ENCODE data around the gene ZFPL1.
A peak's percentile ranks its signal among the peaks of the same experiment; 100 is the strongest.

Gene ZFPL1

GRCh38 chr11:65132238-65132987 is 48.4 kb downstream of the ZFPL1 start:
- H3K4me3 ChIP-seq (replicated peaks in 1 of 2; ENCODE audit: low read depth in 2 of 2, low read length in 2 of 2) = peak overlapping the region in 1 of 2 donors; percentile 95
- TF ChIP-seq CTCF (IDR thresholded peaks at IDR 0.05; ENCODE audit: low read depth, low read length) = no peak
- DNase-seq (ENCODE audit: low read depth in 2 of 2) = no peak

DNA sequence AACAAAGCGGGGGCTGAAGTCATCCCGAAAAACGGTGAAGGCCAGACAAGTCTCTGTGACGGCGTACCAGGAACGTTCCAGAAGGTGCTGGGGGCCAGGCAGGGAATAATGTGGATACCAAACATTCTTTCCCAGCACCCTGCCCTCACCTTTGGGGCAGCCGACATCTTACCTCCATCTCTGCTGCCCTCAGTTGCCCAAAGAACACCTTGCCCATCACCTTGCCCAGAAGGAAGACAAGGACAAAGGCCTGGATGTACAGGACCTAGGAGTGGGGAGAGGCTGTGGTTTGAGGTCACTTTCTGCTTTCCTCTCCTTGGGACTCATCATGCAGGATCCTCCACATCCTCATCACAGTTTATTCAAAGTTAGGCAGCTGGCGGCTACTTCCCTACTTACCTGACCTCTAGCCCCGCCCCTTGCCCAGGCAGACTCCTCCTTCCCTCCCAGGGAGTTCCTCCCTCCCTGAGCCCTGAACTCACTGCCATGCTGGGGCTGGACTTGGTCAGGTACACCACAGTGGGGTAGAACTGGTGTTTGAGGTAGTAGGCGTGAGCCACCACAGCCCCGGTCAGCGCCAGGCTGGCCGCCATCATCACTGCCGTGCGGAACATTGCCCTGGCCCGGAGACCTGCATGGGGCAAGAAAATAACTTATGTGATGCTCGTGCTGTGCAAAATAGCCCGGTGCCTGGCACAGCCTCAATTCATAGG is 49.1 kb downstream of the ZFPL1 start:
- TF ChIP-seq CTCF (IDR thresholded peaks at IDR 0.05; ENCODE audit: low read depth, low read length) = no peak
- DNase-seq (ENCODE audit: low read depth in 2 of 2) = no peak
- H3K4me3 ChIP-seq (replicated peaks in 1 of 2; ENCODE audit: low read depth in 2 of 2, low read length in 2 of 2) = peak overlapping the region; percentile 95 to 98

DNA sequence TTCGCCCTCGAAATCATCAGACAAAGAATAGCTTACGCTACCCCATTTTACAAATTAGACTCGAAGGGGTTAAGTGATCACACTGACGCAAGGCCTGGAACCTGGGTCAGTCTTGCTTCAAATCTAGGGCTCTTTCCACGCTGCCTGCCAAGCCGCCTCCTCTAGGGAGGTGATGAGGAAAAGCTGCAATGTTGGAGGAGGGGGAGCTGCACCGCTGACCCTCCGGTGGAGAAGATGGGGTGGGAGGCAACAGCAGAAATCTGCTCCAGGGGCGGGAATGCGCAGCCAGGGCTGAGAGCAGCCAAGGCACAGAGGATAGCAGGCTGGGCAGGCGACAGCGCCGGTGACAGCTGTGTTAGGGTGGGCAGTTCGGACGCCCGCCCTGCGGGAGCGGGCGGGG is 49.7 kb downstream of the ZFPL1 start:
- DNase-seq (ENCODE audit: low read depth in 2 of 2) = peak; percentile 31 to 67
- TF ChIP-seq CTCF (IDR thresholded peaks at IDR 0.05; ENCODE audit: low read depth, low read length) = no peak

DNA sequence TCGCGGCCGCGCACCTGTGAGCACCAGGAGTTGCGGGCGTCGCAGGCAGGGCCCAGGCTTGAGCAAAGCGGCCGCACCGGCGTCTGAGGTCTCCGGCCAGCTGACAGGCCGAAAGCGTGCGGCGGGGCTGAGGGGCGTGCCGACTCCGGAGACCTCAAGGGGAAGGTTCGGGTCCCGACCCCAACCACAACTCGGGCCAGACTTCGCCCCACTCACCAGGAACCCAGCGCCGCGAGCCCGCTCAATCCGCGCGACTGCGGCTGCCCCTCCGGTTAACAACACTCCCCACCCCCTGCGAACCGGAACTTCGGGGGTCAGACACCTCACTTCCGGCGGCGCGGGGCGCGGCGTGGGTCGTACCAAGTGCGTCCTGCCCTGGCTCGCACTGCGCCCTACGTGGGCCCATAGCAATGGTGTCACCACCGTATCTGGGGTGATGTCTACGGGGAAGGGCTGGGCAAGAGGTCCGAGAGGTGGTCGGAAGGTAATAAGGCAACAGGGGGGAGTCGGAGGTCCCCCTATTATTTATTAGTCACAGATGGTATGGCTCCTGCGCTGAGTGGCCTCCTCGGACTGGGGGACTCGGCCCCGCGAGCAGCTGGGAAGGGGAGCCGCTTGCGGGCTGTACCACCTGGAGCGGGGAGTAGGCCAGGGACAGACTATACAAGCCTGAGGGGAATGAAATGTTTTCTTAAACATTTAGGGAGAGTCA is 50.4 kb downstream of the ZFPL1 start, which contains the start of gene SYVN1:
TSS of gene SYVN1 (minus strand) at position 280 of the 712 bp plus-strand sequence. CDS start 918 bp downstream, outside the sequence.
- DNase-seq (ENCODE audit: low read depth in 2 of 2) = peak; percentile 88 to 91
- H3K4me3 ChIP-seq (replicated peaks in 1 of 2; ENCODE audit: low read depth in 2 of 2, low read length in 2 of 2) = peak within 1 kb of the TSS; percentile 95 to 98
- no peak for TF ChIP-seq CTCF (IDR thresholded peaks at IDR 0.05; ENCODE audit: low read depth, low read length)

More for the DNA sequence above, 49.7 kb downstream of the ZFPL1 start:
- peak overlapping the region; percentile 95 to 98 for H3K4me3 ChIP-seq (replicated peaks in 1 of 2; ENCODE audit: low read depth in 2 of 2, low read length in 2 of 2)

- DNase-seq (ENCODE audit: low read depth in 2 of 2) = peak; percentile 97
- peak overlapping the region; percentile 95 to 98 for H3K4me3 ChIP-seq (replicated peaks in 1 of 2; ENCODE audit: low read depth in 2 of 2, low read length in 2 of 2)
- no peak for TF ChIP-seq CTCF (IDR thresholded peaks at IDR 0.05; ENCODE audit: low read depth, low read length)
Measured at GRCh38 chr11:65134952-65135632, 51.1 kb downstream of the ZFPL1 start.

DNA sequence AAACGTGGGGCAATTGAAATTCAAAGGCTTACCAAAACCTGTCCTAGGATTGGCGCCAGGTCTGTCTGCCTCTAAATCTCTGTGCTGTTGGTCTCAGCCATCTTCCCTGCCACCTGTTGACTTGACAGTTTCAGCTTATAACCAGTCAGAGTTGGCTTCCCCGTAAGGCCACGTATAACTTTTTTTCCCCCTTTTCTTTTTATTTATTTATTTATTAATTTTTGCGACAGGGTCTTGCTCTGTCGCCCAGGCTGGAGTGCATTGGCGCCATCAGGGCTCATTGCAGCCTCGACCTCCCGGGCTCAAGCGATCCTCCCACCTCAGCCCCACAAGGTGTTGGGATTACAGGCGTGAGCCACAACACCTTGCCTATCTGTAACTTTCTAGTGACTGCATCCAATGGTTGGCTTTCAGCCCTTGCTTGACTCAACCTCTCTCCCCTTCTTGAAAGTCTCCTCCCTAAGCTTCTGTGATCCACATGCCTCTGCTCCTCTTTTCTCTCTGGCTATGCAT is 51.7 kb downstream of the ZFPL1 start:
- H3K4me3 ChIP-seq (replicated peaks in 1 of 2; ENCODE audit: low read depth in 2 of 2, low read length in 2 of 2) = peak overlapping the region; percentile 95 to 98
- TF ChIP-seq CTCF (IDR thresholded peaks at IDR 0.05; ENCODE audit: low read depth, low read length) = no peak
- DNase-seq (ENCODE audit: low read depth in 2 of 2) = no peak
